Ascending aorta (tissue), 2 donors: ENCODE results near the gene ADA. TPM values are rescaled to one million over a fixed set of nuclear protein-coding genes. Genes with fewer than 3 reads are reported as not detected.
"Not testable (repeated sequence)": the region's sequence is repeated elsewhere in the genome, so short reads cannot be mapped to it uniquely, and the experiment has no call there.

Experiments
- DNase-seq, 2 donors: peaks; one replicate each; pipeline ENCODE4 v3.0.0-alpha.2; 2019; ENCODE audit warnings: low spot score in 2 of 2
- H3K27ac ChIP-seq, 2 donors: fragments of 200-600 bp; sonication (generic); one replicate each; pipeline ENCODE4 v1.5.1; 2016 to 2017; ENCODE audit warnings: mild to moderate bottlenecking in 1 of 2
- H3K27me3 ChIP-seq: fragments of 200-600 bp; sonication (generic); one replicate; pipeline ENCODE4 v1.5.1; 2017
- H3K36me3 ChIP-seq, 2 donors: fragments of 200-600 bp; sonication (generic); one replicate each; pipeline ENCODE4 v1.5.1; 2016
- H3K4me1 ChIP-seq, 2 donors: fragments of 200-600 bp; sonication (generic); one replicate each; pipeline ENCODE4 v1.5.1; 2016 to 2017; ENCODE audit warnings: mild to moderate bottlenecking in 1 of 2
- H3K4me3 ChIP-seq, 2 donors: fragments of 200-600 bp; sonication (generic); one replicate each; pipeline ENCODE4 v1.5.1; 2016 to 2017; ENCODE audit warnings: mild to moderate bottlenecking in 1 of 2
- H3K9me3 ChIP-seq, 2 donors: fragments of 200-600 bp; sonication (generic); one replicate each; pipeline ENCODE4 v1.5.1; 2016
- CTCF ChIP-seq, 3 experiments: fragments of 200-600 bp in 2 of 3; fragments of 450-650 bp in 1 of 3; sonication (generic) in 2 of 3; IDR thresholded peaks; one replicate each; pipeline ENCODE4 v1.5.1; 2016 to 2019; ENCODE audit warnings: antibody characterized with exemption in 3 of 3, mild to moderate bottlenecking in 1 of 3, moderate library complexity in 1 of 3
- intact Hi-C: fragments of 100-400 bp; cut with DNase I; formaldehyde crosslinking; loops from one replicate; pipeline ENCODE4 v1.15.1; 2023
- total RNA-seq: library from RNA; depleted of rRNA; stranded (reverse); fragments of >200 nt; gene quantifications from one replicate; pipeline ENCODE4 v1.1.0, GENCODE V29; 2016

ADA gene
- total RNA-seq, 1 donor from 2014 or later: 0.75 TPM

GRCh38 chr20:44657875-44658274, 6.4 kb upstream of the ADA start:
- TF ChIP-seq CTCF (IDR thresholded peaks at IDR 0.05): no peak
- intact Hi-C loops: no loop called here
- DNase-seq: no peak

GRCh38 chr20:44656448-44656847, 4.9 kb upstream of the ADA start:
- H3K4me3 ChIP-seq: no peak overlapping the region
- intact Hi-C loops: no loop called here
- H3K36me3 ChIP-seq: no peaks in the 10 kb centered on the region
- no peak for DNase-seq
- H3K9me3 ChIP-seq: no peaks in the 10 kb centered on the region
- peaks cover 0 to 2% of the 10 kb centered on the region in 2 donors for H3K4me1 ChIP-seq
- H3K27me3 ChIP-seq: no peaks in the 10 kb centered on the region
- no peak for TF ChIP-seq CTCF (IDR thresholded peaks at IDR 0.05)
- H3K27ac ChIP-seq: no peak overlapping the region

More at GRCh38 chr20:44657875-44658274, 6.4 kb upstream of the ADA start:
- H3K27ac ChIP-seq: no peak overlapping the region
- H3K4me1 ChIP-seq: peaks cover 0 to 1% of the 10 kb centered on the region in 2 donors
- H3K4me3 ChIP-seq: no peak overlapping the region
- H3K36me3 ChIP-seq: no peaks in the 10 kb centered on the region
- no peaks in the 10 kb centered on the region for H3K9me3 ChIP-seq
- no peaks in the 10 kb centered on the region for H3K27me3 ChIP-seq

GRCh38 chr20:44654210-44654609, 2.7 kb upstream of the ADA start:
- intact Hi-C loops, H3K9me3 ChIP-seq, H3K27me3 ChIP-seq, H3K27ac ChIP-seq, H3K4me3 ChIP-seq, H3K4me1 ChIP-seq, DNase-seq, H3K36me3 ChIP-seq: not testable (repeated sequence)

- H3K4me1 ChIP-seq: peaks cover 2 to 6% of the 10 kb centered on the region in 2 donors
- H3K27ac ChIP-seq: no peak overlapping the region
- H3K36me3 ChIP-seq: no peaks in the 10 kb centered on the region
- no peaks in the 10 kb centered on the region for H3K9me3 ChIP-seq
- H3K4me3 ChIP-seq: no peak overlapping the region
- DNase-seq: no peak
- TF ChIP-seq CTCF (IDR thresholded peaks at IDR 0.05): no peak
- no peaks in the 10 kb centered on the region for H3K27me3 ChIP-seq
- intact Hi-C loops: no loop called here
These were observed 2.0 kb upstream of the ADA start for GRCh38 chr20:44653546-44653945.

GRCh38 chr20:44651434-44651683, 140 bp downstream of the ADA start:
- H3K9me3 ChIP-seq: no peaks in the 10 kb centered on the region
- no peaks in the 10 kb centered on the region for H3K36me3 ChIP-seq
- H3K27ac ChIP-seq: peak overlapping the region; percentile 54 to 73
- no peak for DNase-seq
- peaks cover 2 to 6% of the 10 kb centered on the region in 2 donors for H3K4me1 ChIP-seq
- intact Hi-C loops: no loop called here
- no peak for TF ChIP-seq CTCF (IDR thresholded peaks at IDR 0.05)
- H3K27me3 ChIP-seq: no peaks in the 10 kb centered on the region
- peak overlapping the region; percentile 84 to 96 for H3K4me3 ChIP-seq

- no peaks in the 10 kb centered on the region for H3K36me3 ChIP-seq
- peak overlapping the region; percentile 54 to 73 for H3K27ac ChIP-seq
- DNase-seq: no peak
- no peaks in the 10 kb centered on the region for H3K9me3 ChIP-seq
- H3K4me1 ChIP-seq: peaks cover 2 to 6% of the 10 kb centered on the region in 2 donors
- H3K4me3 ChIP-seq: peak overlapping the region; percentile 84 to 96
- intact Hi-C loops: no loop called here
- TF ChIP-seq CTCF (IDR thresholded peaks at IDR 0.05): no peak
- H3K27me3 ChIP-seq: no peaks in the 10 kb centered on the region
These were observed 597 bp downstream of the ADA start for GRCh38 chr20:44650771-44651433.
